ENCODE measurements around the gene ZFP30.
A peak's percentile ranks its signal among the peaks of the same experiment; 100 is the strongest.

The ZFP30 gene

GRCh38 chr19:37594304-37594981 lies 60.8 kb downstream of the ZFP30 start, which contains the start of the genes ZNF540 and ZNF571:
Gene ZNF540 (plus strand): TSS chr19:37594876. CDS start chr19:37598448, 3,572 bp downstream.
Gene ZNF571 (minus strand): TSS chr19:37594792. CDS start chr19:37586676, 8,116 bp downstream.
- peak within 1 kb of the TSS; percentile 78 for H3K27ac ChIP-seq
- TF ChIP-seq CTCF (conservative IDR thresholded peaks at IDR 0.05), result no peak
- TF ChIP-seq ZFX (IDR thresholded peaks at IDR 0.05), result no peak

GRCh38 chr19:37593996-37594303 lies 61.3 kb downstream of the ZFP30 start:
- no peak for TF ChIP-seq ZFX (IDR thresholded peaks at IDR 0.05)
- H3K27ac ChIP-seq, result peak overlapping the region; percentile 78

- no peak for TF ChIP-seq ZFX (IDR thresholded peaks at IDR 0.05)
- no peak for TF ChIP-seq CTCF (conservative IDR thresholded peaks at IDR 0.05)
Observed at GRCh38 chr19:37583340-37583739, 71.9 kb downstream of the ZFP30 start.

GRCh38 chr19:37572203-37572602 lies 83.1 kb downstream of the ZFP30 start:
- TF ChIP-seq ZFX (IDR thresholded peaks at IDR 0.05) (no peak), CTCF (conservative IDR thresholded peaks at IDR 0.05) (no peak)
- H3K27ac ChIP-seq, result no peak overlapping the region

More at GRCh38 chr19:37583340-37583739, 71.9 kb downstream of the ZFP30 start:
- no peak overlapping the region for H3K27ac ChIP-seq

GRCh38 chr19:37565370-37565669 lies 89.9 kb downstream of the ZFP30 start:
- H3K27ac ChIP-seq, result no peak overlapping the region
- TF ChIP-seq CTCF (conservative IDR thresholded peaks at IDR 0.05) (no peak), ZFX (IDR thresholded peaks at IDR 0.05) (no peak)

GRCh38 chr19:37564624-37565369 lies 90.5 kb downstream of the ZFP30 start:
- TF ChIP-seq CTCF (conservative IDR thresholded peaks at IDR 0.05) (no peak), ZFX (IDR thresholded peaks at IDR 0.05) (no peak)

More at GRCh38 chr19:37564624-37565369, 90.5 kb downstream of the ZFP30 start:
- no peak overlapping the region for H3K27ac ChIP-seq
